ENCODE measurements around the gene E2F7. TPM values are rescaled to one million over a fixed set of nuclear protein-coding genes. Genes with fewer than 3 reads are reported as not detected.

E2F7 gene
- polyA plus RNA-seq, 4 donors: 0.67 to 3.8 (median 1.4) TPM; not detected in 1

DNA sequence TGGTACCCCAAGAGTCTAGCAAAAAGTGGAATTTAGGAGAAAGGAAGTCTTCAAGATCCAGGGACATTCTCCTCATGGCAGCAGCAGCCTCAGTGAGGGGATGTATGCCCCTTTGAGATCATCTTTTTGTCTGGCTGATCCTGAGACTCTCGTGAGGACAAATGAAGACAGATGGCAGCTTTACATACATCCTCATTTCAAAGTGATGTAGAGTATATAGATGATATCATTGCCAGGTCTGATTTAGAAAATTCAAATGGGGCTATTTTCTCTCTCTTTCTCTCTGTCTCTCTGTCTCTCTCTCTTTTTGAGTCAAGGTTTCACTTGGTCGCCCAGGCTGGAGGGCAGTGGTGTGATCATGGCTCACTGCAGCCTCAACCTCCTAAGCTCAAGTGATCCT lies 61.5 kb downstream of the E2F7 start:
- Histone ChIP-seq H3K4me3 (ENCODE audit: low read depth in 1 of 3, low read length in 3 of 3) (no peak overlapping the region), H3K27me3 (ENCODE audit: control insufficient read depth in 3 of 3, insufficient read depth in 3 of 3, low read length in 3 of 3) (peaks cover 0 to 3% (median 0%) of the 10 kb centered on the region in 3 donors), H3K9me3 (ENCODE audit: control insufficient read depth in 2 of 2, insufficient read depth in 1 of 2, low read depth in 1 of 2, low read length in 1 of 2) (peaks cover 0 to 4% of the 10 kb centered on the region in 2 donors), H3K4me1 (ENCODE audit: control insufficient read depth in 3 of 3, insufficient read depth in 2 of 3, low read depth in 1 of 3, low read length in 2 of 3) (no peaks in the 10 kb centered on the region), H3K36me3 (ENCODE audit: control insufficient read depth in 3 of 3, insufficient read depth in 2 of 3, low read depth in 1 of 3, low read length in 3 of 3) (no peaks in the 10 kb centered on the region), H3K27ac (ENCODE audit: low read depth in 1 of 3, low read length in 2 of 3) (no peak overlapping the region)
- DNase-seq: no peak
- no peak for FAIRE-seq
- WGBS, 3 donors: 85 to 89% (median 87%) methylated on average over 2 of the region's 2 CpGs

DNA sequence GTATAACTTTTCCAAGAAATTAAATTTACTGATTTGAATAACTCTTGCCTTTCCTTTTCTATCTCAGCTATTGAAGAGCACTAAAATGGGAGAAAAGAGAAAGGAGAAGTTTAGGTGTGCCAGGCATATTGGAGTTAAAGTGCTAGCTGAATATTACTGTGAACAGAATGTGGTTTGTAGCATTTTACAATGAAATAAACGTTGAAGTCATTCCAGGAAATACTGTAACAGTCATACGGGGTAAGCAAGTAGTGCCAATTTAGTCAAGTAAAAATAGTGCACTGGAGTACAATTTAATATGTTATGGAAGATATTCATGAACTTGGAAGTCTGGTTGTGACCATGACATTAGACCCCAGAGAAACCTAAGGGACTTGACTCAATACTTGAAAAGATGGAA lies 62.1 kb downstream of the E2F7 start:
- Histone ChIP-seq H3K27me3 (ENCODE audit: control insufficient read depth in 3 of 3, insufficient read depth in 3 of 3, low read length in 3 of 3) (peaks cover 0 to 3% (median 0%) of the 10 kb centered on the region in 3 donors), H3K27ac (ENCODE audit: low read depth in 1 of 3, low read length in 2 of 3) (no peak overlapping the region), H3K36me3 (ENCODE audit: control insufficient read depth in 3 of 3, insufficient read depth in 2 of 3, low read depth in 1 of 3, low read length in 3 of 3) (no peaks in the 10 kb centered on the region), H3K4me3 (ENCODE audit: low read depth in 1 of 3, low read length in 3 of 3) (no peak overlapping the region), H3K4me1 (ENCODE audit: control insufficient read depth in 3 of 3, insufficient read depth in 2 of 3, low read depth in 1 of 3, low read length in 2 of 3) (no peaks in the 10 kb centered on the region), H3K9me3 (ENCODE audit: control insufficient read depth in 2 of 2, insufficient read depth in 1 of 2, low read depth in 1 of 2, low read length in 1 of 2) (peaks cover 0 to 4% of the 10 kb centered on the region in 2 donors)
- FAIRE-seq: no peak
- DNase-seq: no peak
- WGBS, 3 donors: 24 to 32% (median 25%) methylated on average over 2 of the region's 2 CpGs

- H3K36me3 ChIP-seq (ENCODE audit: control insufficient read depth in 3 of 3, insufficient read depth in 2 of 3, low read depth in 1 of 3, low read length in 3 of 3): no peaks in the 10 kb centered on the region
- no peak overlapping the region for H3K27ac ChIP-seq (ENCODE audit: low read depth in 1 of 3, low read length in 2 of 3)
- FAIRE-seq (no peak), DNase-seq (no peak)
- no peak overlapping the region for H3K4me3 ChIP-seq (ENCODE audit: low read depth in 1 of 3, low read length in 3 of 3)
- WGBS, 3 donors: 90 to 97% (median 93%) methylated on average over 3 of the region's 3 CpGs
- H3K9me3 ChIP-seq (ENCODE audit: control insufficient read depth in 2 of 2, insufficient read depth in 1 of 2, low read depth in 1 of 2, low read length in 1 of 2): peaks cover 0 to 3% of the 10 kb centered on the region in 2 donors
- no peaks in the 10 kb centered on the region for H3K4me1 ChIP-seq (ENCODE audit: control insufficient read depth in 3 of 3, insufficient read depth in 2 of 3, low read depth in 1 of 3, low read length in 2 of 3)
- peaks cover 0 to 3% (median 0%) of the 10 kb centered on the region in 3 donors for H3K27me3 ChIP-seq (ENCODE audit: control insufficient read depth in 3 of 3, insufficient read depth in 3 of 3, low read length in 3 of 3)
These were observed 63.0 kb downstream of the E2F7 start for GRCh38 chr12:77002382-77002781.

DNA sequence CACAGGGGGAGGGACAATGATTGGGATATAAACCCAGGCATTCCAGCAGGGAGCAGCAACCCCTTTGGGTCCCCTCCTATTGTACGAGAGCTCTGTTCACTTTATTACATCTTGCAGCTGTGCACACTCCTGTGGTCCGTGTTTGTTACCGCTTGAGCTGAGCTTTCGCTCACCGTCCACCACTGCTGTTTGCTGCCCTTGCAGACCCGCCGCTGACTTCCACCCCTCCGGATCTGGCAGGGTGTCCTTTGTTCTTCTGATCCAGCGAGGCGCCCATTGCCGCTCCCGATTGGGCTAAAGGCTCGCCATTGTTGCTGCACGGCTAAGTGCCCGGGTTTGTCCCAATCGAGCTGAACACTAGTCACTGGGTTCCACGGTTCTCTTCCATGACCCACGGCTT lies 64.1 kb downstream of the E2F7 start:
- WGBS, 3 donors: 85 to 89% (median 86%) methylated on average over 18 of the region's 18 CpGs

DNA sequence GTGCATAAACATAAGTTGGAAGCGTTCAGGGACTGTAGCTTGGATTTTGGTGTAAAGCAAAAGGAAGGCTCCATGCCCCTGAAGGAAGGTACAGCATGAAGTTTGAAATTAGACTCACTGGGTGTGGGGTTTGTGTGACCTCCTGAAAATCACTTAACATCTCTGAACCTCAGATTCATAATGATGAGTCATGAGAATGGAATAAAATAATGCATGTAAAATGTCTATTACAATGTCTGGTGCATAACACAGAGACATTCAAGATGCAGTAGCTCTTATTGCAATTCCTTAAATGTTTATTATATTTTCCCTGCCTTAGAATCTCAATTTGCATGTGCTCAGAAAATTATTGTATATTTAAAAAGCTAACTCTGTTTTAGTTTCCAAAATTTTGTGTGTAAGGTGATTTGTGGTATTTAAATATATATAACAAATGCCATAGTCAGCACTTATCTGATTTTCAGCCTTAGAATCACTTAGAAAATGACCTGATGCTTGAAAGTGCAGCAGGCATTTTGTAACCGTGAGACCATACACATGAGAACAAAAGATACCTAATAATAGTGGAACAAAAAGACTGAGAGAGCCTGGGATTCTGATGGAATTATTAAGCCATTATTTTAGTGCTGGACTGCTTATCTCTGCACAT lies 66.3 kb downstream of the E2F7 start:
- DNase-seq (no peak), FAIRE-seq (no peak)
- Histone ChIP-seq H3K27me3 (ENCODE audit: control insufficient read depth in 3 of 3, insufficient read depth in 3 of 3, low read length in 3 of 3) (peaks cover 0 to 3% (median 0%) of the 10 kb centered on the region in 3 donors), H3K27ac (ENCODE audit: low read depth in 1 of 3, low read length in 2 of 3) (no peak overlapping the region), H3K36me3 (ENCODE audit: control insufficient read depth in 3 of 3, insufficient read depth in 2 of 3, low read depth in 1 of 3, low read length in 3 of 3) (no peaks in the 10 kb centered on the region), H3K4me3 (ENCODE audit: low read depth in 1 of 3, low read length in 3 of 3) (no peak overlapping the region), H3K4me1 (ENCODE audit: control insufficient read depth in 3 of 3, insufficient read depth in 2 of 3, low read depth in 1 of 3, low read length in 2 of 3) (no peaks in the 10 kb centered on the region), H3K9me3 (ENCODE audit: control insufficient read depth in 2 of 2, insufficient read depth in 1 of 2, low read depth in 1 of 2, low read length in 1 of 2) (no peaks in the 10 kb centered on the region)
- WGBS, 3 donors: 66 to 82% (median 71%) methylated on average over 2 of the region's 2 CpGs

More for the DNA sequence above, 64.1 kb downstream of the E2F7 start:
- H3K27ac ChIP-seq (ENCODE audit: low read depth in 1 of 3, low read length in 2 of 3): no peak overlapping the region
- no peaks in the 10 kb centered on the region for H3K4me1 ChIP-seq (ENCODE audit: control insufficient read depth in 3 of 3, insufficient read depth in 2 of 3, low read depth in 1 of 3, low read length in 2 of 3)
- H3K27me3 ChIP-seq (ENCODE audit: control insufficient read depth in 3 of 3, insufficient read depth in 3 of 3, low read length in 3 of 3): peaks cover 0 to 3% (median 0%) of the 10 kb centered on the region in 3 donors
- DNase-seq (no peak), FAIRE-seq (no peak)
- H3K36me3 ChIP-seq (ENCODE audit: control insufficient read depth in 3 of 3, insufficient read depth in 2 of 3, low read depth in 1 of 3, low read length in 3 of 3): no peaks in the 10 kb centered on the region
- no peaks in the 10 kb centered on the region for H3K9me3 ChIP-seq (ENCODE audit: control insufficient read depth in 2 of 2, insufficient read depth in 1 of 2, low read depth in 1 of 2, low read length in 1 of 2)
- no peak overlapping the region for H3K4me3 ChIP-seq (ENCODE audit: low read depth in 1 of 3, low read length in 3 of 3)

DNA sequence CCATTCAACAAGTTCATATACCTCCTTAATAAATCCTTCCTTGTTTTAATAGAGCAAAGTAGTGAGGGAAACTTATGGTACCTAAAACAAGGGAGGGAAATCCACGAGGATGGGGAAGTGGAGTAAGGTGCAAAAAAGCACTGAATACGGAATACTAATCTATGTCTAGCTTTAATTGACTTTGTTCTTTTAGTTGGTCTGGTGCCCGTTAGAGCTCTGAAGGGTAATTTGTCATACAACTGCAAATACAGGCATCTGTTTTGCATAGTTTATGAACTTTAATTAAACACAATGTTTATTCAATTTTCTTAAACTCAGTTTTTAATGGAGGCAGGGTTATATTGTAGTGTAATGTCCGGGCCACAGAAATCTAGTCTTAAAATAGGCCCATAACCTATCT lies 67.0 kb downstream of the E2F7 start:
- no peak overlapping the region for H3K27ac ChIP-seq (ENCODE audit: low read depth in 1 of 3, low read length in 2 of 3)
- 37 to 50% (median 42%) methylated on average over 4 of the region's 4 CpGs for WGBS, 3 donors
- no peaks in the 10 kb centered on the region for H3K27me3 ChIP-seq (ENCODE audit: control insufficient read depth in 3 of 3, insufficient read depth in 3 of 3, low read length in 3 of 3)
- DNase-seq (no peak), FAIRE-seq (no peak)
- no peaks in the 10 kb centered on the region for H3K9me3 ChIP-seq (ENCODE audit: control insufficient read depth in 2 of 2, insufficient read depth in 1 of 2, low read depth in 1 of 2, low read length in 1 of 2)
- H3K36me3 ChIP-seq (ENCODE audit: control insufficient read depth in 3 of 3, insufficient read depth in 2 of 3, low read depth in 1 of 3, low read length in 3 of 3): no peaks in the 10 kb centered on the region
- H3K4me3 ChIP-seq (ENCODE audit: low read depth in 1 of 3, low read length in 3 of 3): no peak overlapping the region
- H3K4me1 ChIP-seq (ENCODE audit: control insufficient read depth in 3 of 3, insufficient read depth in 2 of 3, low read depth in 1 of 3, low read length in 2 of 3): no peaks in the 10 kb centered on the region

GRCh38 chr12:76997011-76997780 lies 68.2 kb downstream of the E2F7 start:
- DNase-seq: no peak
- no peaks in the 10 kb centered on the region for H3K27me3 ChIP-seq (ENCODE audit: control insufficient read depth in 3 of 3, insufficient read depth in 3 of 3, low read length in 3 of 3)
- H3K36me3 ChIP-seq (ENCODE audit: control insufficient read depth in 3 of 3, insufficient read depth in 2 of 3, low read depth in 1 of 3, low read length in 3 of 3): no peaks in the 10 kb centered on the region
- H3K4me1 ChIP-seq (ENCODE audit: control insufficient read depth in 3 of 3, insufficient read depth in 2 of 3, low read depth in 1 of 3, low read length in 2 of 3): no peaks in the 10 kb centered on the region
- 78 to 84% (median 79%) methylated on average over 4 of the region's 4 CpGs for WGBS, 3 donors
- H3K9me3 ChIP-seq (ENCODE audit: control insufficient read depth in 2 of 2, insufficient read depth in 1 of 2, low read depth in 1 of 2, low read length in 1 of 2): no peaks in the 10 kb centered on the region
- no peak for FAIRE-seq
- H3K27ac ChIP-seq (ENCODE audit: low read depth in 1 of 3, low read length in 2 of 3): no peak overlapping the region
- no peak overlapping the region for H3K4me3 ChIP-seq (ENCODE audit: low read depth in 1 of 3, low read length in 3 of 3)

- Histone ChIP-seq H3K4me1 (ENCODE audit: control insufficient read depth in 3 of 3, insufficient read depth in 2 of 3, low read depth in 1 of 3, low read length in 2 of 3) (no peaks in the 10 kb centered on the region), H3K36me3 (ENCODE audit: control insufficient read depth in 3 of 3, insufficient read depth in 2 of 3, low read depth in 1 of 3, low read length in 3 of 3) (no peaks in the 10 kb centered on the region), H3K27ac (ENCODE audit: low read depth in 1 of 3, low read length in 2 of 3) (no peak overlapping the region), H3K9me3 (ENCODE audit: control insufficient read depth in 2 of 2, insufficient read depth in 1 of 2, low read depth in 1 of 2, low read length in 1 of 2) (no peaks in the 10 kb centered on the region), H3K4me3 (ENCODE audit: low read depth in 1 of 3, low read length in 3 of 3) (no peak overlapping the region), H3K27me3 (ENCODE audit: control insufficient read depth in 3 of 3, insufficient read depth in 3 of 3, low read length in 3 of 3) (no peaks in the 10 kb centered on the region)
- DNase-seq (no peak), FAIRE-seq (no peak)
- WGBS, 3 donors: 0 to 24% (median 0%) methylated on average over 1 of the region's 1 CpG
These were observed 74.7 kb downstream of the E2F7 start for GRCh38 chr12:76990716-76991115.
